ENCODE measurements around the gene GRIP2. TPM values are rescaled to one million over a fixed set of nuclear protein-coding genes. Genes with fewer than 3 reads are reported as not detected.

Gene GRIP2
- total RNA-seq, 1 experiment from 2014 or later, result not detected

- no peak for TF ChIP-seq CTCF (IDR thresholded peaks at IDR 0.05; ENCODE audit: unreplicated experiment)
- CTCF ChIA-PET, result interaction anchor here (0.7 kb wide), 1 partner anchor 395 kb away, joined by 6 read pairs; no protein-coding TSS in a partner anchor
- Mint-ChIP-seq H3K36me3 (ENCODE audit: insufficient read depth, unreplicated experiment) (peaks cover 42% of the 10 kb centered on the region), H3K27ac (ENCODE audit: unreplicated experiment) (no peak overlapping the region), H3K9me3 (ENCODE audit: low read depth, unreplicated experiment) (no peaks in the 10 kb centered on the region), H3K27me3 (ENCODE audit: unreplicated experiment) (no peaks in the 10 kb centered on the region), H3K4me3 (ENCODE audit: low read depth, unreplicated experiment) (no peak overlapping the region), H3K4me1 (ENCODE audit: low read depth, unreplicated experiment) (peaks cover 9% of the 10 kb centered on the region)
- intact Hi-C loops (cut with micrococcal nuclease; ENCODE audit: unreplicated experiment), result no loop called here
- BruUV-seq (replicated peaks), result no TSS peak
- no peak for DNase-seq
Observed at GRCh38 chr3:14475621-14476020, 64.5 kb downstream of the GRIP2 start.

- Mint-ChIP-seq H3K4me1 (ENCODE audit: low read depth, unreplicated experiment) (peaks cover 9% of the 10 kb centered on the region), H3K36me3 (ENCODE audit: insufficient read depth, unreplicated experiment) (peaks cover 47% of the 10 kb centered on the region), H3K27ac (ENCODE audit: unreplicated experiment) (no peak overlapping the region), H3K27me3 (ENCODE audit: unreplicated experiment) (no peaks in the 10 kb centered on the region), H3K9me3 (ENCODE audit: low read depth, unreplicated experiment) (no peaks in the 10 kb centered on the region), H3K4me3 (ENCODE audit: low read depth, unreplicated experiment) (no peak overlapping the region)
- DNase-seq, result no peak
- BruUV-seq (replicated peaks), result no TSS peak
- TF ChIP-seq CTCF (IDR thresholded peaks at IDR 0.05; ENCODE audit: unreplicated experiment), result no peak
- intact Hi-C loops (cut with micrococcal nuclease; ENCODE audit: unreplicated experiment), result no loop called here
- CTCF ChIA-PET, result no interaction called here
Observed at GRCh38 chr3:14474363-14475081, 65.6 kb downstream of the GRIP2 start.

GRCh38 chr3:14473411-14473891 lies 66.7 kb downstream of the GRIP2 start:
- H3K4me1 Mint-ChIP-seq (ENCODE audit: low read depth, unreplicated experiment), result peaks cover 9% of the 10 kb centered on the region
- CTCF ChIA-PET, result no interaction called here
- peaks cover 47% of the 10 kb centered on the region for H3K36me3 Mint-ChIP-seq (ENCODE audit: insufficient read depth, unreplicated experiment)
- intact Hi-C loops (cut with micrococcal nuclease; ENCODE audit: unreplicated experiment), result no loop called here
- BruUV-seq (replicated peaks), result no TSS peak
- no peak for DNase-seq
- no peak for TF ChIP-seq CTCF (IDR thresholded peaks at IDR 0.05; ENCODE audit: unreplicated experiment)
- no peaks in the 10 kb centered on the region for H3K27me3 Mint-ChIP-seq (ENCODE audit: unreplicated experiment)
- H3K9me3 Mint-ChIP-seq (ENCODE audit: low read depth, unreplicated experiment), result no peaks in the 10 kb centered on the region
- H3K4me3 Mint-ChIP-seq (ENCODE audit: low read depth, unreplicated experiment), result no peak overlapping the region
- no peak overlapping the region for H3K27ac Mint-ChIP-seq (ENCODE audit: unreplicated experiment)

GRCh38 chr3:14472471-14473351 lies 67.4 kb downstream of the GRIP2 start:
- CTCF ChIA-PET, result no interaction called here
- peaks cover 9% of the 10 kb centered on the region for H3K4me1 Mint-ChIP-seq (ENCODE audit: low read depth, unreplicated experiment)
- H3K4me3 Mint-ChIP-seq (ENCODE audit: low read depth, unreplicated experiment), result no peak overlapping the region
- DNase-seq, result peak; percentile 63
- intact Hi-C loops (cut with micrococcal nuclease; ENCODE audit: unreplicated experiment), result no loop called here
- H3K27ac Mint-ChIP-seq (ENCODE audit: unreplicated experiment), result peak overlapping the region; percentile 1
- no peaks in the 10 kb centered on the region for H3K27me3 Mint-ChIP-seq (ENCODE audit: unreplicated experiment)
- BruUV-seq (replicated peaks), result no TSS peak
- no peak for TF ChIP-seq CTCF (IDR thresholded peaks at IDR 0.05; ENCODE audit: unreplicated experiment)
- no peaks in the 10 kb centered on the region for H3K9me3 Mint-ChIP-seq (ENCODE audit: low read depth, unreplicated experiment)
- H3K36me3 Mint-ChIP-seq (ENCODE audit: insufficient read depth, unreplicated experiment), result peaks cover 46% of the 10 kb centered on the region

All from Calu3 (cell line).